AG09319 (cell line): ENCODE data around the gene ZFX.

Experiments used
- DNase-seq: peaks from one replicate; pipeline ENCODE4 v3.0.0-alpha.2; 2010; ENCODE audit warnings: low read depth; ENCODE audit errors: extremely low read depth
- TF ChIP-seq, protein P1 (sequence below): IDR thresholded peaks from 2 replicates; pipeline ENCODE4 v1.5.1; 2011; ENCODE audit warnings: low read depth, mild to moderate bottlenecking, inconsistent platforms, low read length, moderate library complexity

ZFX gene

DNA sequence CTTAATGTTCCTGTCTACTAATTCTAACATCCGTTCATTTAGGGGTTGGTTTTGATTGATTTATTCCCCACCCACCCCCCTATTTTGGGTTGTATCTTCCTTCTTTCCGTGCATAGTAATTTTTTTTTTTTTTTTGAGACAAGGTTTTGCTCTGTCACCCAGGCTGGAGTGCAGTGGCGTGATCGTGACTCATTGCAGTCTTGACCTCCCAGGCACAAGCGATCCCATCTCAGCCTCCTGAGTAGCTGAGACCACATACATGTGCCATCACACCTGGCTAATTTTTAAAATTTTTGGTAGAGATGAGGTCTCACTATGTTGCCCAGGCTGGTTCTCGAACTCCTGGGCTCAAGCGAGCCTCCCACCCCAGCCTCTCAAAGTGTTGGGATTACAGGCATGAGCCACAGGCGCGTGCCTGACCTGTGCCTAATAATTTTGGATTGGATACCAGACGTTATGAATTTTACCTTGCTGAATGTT, 79.9 kb downstream of the ZFX start:
- no peak for DNase-seq
- TF ChIP-seq, protein P1, sequence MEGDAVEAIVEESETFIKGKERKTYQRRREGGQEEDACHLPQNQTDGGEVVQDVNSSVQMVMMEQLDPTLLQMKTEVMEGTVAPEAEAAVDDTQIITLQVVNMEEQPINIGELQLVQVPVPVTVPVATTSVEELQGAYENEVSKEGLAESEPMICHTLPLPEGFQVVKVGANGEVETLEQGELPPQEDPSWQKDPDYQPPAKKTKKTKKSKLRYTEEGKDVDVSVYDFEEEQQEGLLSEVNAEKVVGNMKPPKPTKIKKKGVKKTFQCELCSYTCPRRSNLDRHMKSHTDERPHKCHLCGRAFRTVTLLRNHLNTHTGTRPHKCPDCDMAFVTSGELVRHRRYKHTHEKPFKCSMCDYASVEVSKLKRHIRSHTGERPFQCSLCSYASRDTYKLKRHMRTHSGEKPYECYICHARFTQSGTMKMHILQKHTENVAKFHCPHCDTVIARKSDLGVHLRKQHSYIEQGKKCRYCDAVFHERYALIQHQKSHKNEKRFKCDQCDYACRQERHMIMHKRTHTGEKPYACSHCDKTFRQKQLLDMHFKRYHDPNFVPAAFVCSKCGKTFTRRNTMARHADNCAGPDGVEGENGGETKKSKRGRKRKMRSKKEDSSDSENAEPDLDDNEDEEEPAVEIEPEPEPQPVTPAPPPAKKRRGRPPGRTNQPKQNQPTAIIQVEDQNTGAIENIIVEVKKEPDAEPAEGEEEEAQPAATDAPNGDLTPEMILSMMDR: no peak

DNA sequence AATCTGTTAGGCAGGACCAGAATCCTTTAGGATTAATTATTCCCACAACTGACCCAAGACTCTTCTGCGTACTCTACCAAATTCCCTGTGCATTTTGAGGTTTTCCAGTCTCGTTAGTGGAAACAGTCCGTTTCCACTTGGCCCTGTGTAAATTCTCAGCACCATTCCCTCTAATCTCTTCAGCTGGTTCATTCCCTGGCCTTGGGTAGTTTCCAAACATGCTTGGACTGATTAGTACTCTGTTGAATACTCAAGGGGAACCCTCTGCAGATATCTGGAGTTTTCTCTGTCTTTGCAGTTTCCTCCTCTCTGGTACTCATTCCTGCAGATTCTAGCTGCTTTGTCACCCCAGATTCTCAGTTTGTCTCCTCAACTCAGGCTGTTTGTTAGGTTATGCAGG, 80.4 kb downstream of the ZFX start:
- TF ChIP-seq, protein P1: no peak
- no peak for DNase-seq

DNA sequence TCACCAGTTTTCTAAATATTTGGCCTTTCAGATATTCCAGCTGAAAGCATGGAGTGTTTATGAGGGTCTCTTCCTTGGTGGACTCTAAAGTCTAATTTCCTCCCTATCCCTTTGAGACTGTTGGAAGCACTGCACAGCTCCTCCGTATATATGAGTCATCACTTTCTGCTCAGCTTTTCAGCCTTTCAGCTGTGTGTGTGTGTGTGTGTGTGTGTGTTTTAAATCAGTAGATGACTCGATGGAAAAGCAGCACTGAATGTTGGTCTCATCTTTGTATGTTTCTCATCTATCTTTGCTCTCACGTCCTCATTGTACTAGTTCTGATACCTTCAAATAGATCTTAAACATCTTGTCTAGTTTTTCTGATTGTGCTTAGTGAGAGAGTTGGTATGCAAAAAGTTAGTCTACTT, 81.6 kb downstream of the ZFX start:
- TF ChIP-seq, protein P1: no peak
- peak; percentile 55 for DNase-seq

DNA sequence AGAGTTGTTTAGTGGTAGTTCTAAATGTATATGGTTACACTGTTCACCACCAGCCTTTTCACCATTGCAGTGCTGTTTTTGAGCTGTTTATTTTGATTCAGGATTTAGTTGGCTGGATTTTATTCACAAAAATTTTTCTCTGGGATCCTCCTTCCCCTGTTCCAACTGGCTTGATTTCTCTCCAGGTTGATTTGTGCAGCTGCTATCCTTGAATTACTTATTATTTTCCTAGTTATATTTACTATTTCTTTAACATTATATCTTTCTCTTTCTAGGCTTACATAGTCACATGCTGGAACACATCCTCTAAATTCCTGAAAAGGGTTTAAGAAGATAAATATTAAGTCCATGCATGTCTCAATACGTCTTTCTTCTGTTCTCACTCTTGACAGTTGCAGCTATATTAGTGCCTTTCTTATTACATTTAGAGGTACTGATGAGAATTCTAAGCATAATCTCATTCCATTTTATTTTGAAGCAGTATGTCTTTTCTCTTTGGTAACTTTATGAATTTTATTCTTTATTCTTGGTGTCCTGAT, 82.2 kb downstream of the ZFX start:
- DNase-seq: no peak
- TF ChIP-seq, protein P1: no peak

DNA sequence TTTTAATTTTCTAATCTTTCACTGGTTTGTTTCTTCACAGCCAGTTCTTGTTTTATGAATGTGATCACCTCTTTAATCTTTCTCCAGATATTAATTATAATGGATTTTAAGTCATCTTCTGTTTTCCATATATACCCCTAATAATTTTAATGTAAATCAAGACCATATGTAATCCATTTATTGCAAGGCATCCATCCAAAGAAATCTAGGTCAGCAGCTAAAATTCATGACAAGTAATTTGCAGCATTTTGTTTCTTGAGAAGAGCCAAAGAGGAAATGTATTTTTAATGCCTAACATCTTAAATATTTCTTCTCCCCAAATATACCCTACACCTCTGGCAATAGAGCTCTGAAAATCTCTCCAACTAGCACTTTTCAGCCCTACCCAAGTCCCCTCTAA, 83.3 kb downstream of the ZFX start:
- TF ChIP-seq, protein P1: no peak
- DNase-seq: no peak

DNA sequence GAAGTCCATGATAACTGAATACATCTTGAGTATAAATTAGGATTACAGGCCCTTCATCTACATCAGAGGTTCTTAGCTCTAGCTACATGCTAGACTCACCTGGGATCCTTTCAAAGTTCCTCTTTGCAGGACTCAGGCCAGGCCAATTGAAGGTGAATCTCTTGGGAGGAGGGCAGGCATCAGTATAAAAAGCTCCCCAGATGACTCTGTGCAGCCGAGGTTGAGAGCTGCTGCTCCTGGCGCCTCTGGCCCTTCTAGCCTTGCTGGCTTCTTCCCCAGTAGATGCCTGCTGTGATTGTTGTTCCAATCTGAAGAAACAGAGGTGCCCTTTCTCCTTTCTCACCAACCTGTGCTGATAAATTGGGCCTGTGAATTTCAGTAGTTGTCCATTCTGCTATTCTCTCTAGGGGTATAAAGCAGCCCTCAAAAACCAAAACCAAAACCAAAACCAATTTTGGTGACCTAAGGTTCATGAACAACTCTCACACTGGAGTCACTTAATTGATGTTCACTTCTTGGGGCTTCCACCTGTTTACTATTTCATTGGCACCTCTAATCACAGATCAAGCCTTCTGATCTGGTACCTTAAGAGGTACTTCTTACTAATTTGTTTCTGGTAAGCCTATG, 85.7 kb downstream of the ZFX start:
- TF ChIP-seq, protein P1: no peak
- DNase-seq: no peak

DNA sequence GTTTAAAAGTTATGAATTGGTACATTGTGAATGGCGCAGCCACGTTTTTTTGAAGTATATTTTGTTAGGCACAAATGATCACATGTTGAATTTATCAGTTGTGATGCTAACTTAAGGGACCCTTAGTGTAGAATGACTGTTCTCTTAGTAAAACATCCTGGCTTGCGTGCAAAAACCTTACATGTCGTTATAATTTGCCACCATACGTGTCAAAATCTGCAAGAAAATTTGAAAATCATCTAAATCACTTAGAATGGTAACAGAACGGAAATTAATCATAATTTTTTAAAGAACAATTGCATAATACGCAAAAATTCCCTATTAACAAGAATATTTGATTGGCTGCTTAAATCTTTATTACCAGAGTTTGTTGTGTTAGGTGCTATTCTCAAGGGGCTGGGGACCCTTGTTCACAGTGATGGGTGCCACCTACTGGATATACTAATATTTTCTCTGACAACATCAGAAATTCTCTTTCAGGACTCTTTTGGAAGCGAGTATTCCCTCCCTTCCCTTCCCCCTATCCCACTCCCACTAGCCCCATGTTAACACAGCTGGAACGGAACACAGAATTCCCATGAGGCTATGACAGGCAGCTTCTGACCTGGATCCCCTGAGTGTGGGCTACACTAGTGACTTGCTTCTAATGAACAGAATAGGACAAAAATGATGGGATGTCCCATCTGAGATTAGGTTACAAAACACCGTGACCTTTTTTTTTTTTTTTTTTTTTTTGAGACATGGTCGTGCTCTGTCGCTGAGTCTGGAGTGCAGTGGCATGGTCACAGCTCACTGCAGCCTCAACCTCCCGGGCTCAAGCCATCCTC, 92.5 kb downstream of the ZFX start:
- DNase-seq: no peak

More for the DNA sequence above, 92.5 kb downstream of the ZFX start:
- TF ChIP-seq, protein P1: peak; percentile 32
